ENCODE data around the gene HOXA7. TPM values are rescaled to one million over a fixed set of nuclear protein-coding genes. Genes with fewer than 3 reads are reported as not detected.

Gene HOXA7
- total and polyA plus RNA-seq, 8 donors = 0.06 to 0.49 (median 0.17) TPM; not detected in 3

- Histone ChIP-seq H3K27ac (no peak overlapping the region), H3K27me3 (peaks cover 0 to 55% (median 5%) of the 10 kb centered on the region in 4 donors), H3K4me3 (no peak overlapping the region), H3K4me1 (no peaks in the 10 kb centered on the region), H3K9me3 (no peaks in the 10 kb centered on the region), H3K36me3 (no peaks in the 10 kb centered on the region)
- 13 to 14% methylated on average over 4 of the region's 4 CpGs for WGBS, 2 donors
- intact Hi-C loops (cut with DNase I) = no loop called here
- FAIRE-seq (no peak), DNase-seq (no peak), ATAC-seq (no peak)
- TF ChIP-seq CTCF (IDR thresholded peaks at IDR 0.05) = no peak
These were observed 44.7 kb downstream of the HOXA7 start for GRCh38 chr7:27111751-27112277.

DNA sequence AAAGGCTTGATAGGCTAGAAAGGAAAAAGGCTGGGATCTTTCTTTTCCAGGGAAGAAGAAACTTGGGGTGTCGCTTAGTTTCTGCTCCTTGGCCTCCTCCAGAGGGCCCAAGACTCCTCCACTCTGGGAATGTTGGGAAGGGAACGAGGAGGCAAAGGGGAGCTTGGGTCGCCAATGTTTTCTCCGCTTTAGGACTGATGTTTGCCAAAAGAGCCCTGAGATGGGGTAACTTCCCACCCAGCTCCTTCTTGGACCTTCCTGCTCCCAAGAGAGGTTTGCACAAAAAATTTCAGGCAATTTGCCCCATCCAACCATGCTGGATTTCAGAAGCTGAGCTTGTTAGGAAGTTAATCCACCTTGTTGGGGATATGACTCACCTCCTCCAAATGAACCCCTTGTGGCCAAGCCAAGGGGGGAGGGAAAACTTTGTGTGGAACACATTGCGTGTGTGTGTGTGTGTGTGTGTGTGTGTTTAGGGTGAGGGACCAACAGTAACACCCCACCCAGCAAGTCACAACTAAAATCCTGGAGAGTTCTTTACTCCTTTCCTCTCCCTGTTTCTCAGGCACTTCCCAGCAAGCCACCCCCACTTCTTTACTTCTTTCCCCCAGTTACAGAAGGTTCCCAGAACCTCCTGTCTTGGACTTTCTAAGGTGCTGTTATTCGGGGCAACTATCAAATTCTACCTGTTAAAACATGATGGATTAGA lies 45.3 kb downstream of the HOXA7 start:
- H3K36me3 ChIP-seq = no peaks in the 10 kb centered on the region
- H3K4me1 ChIP-seq = no peaks in the 10 kb centered on the region
- peak overlapping the region in 1 of 4 donors; percentile 18 for H3K27ac ChIP-seq
- FAIRE-seq = no peak
- no peak for TF ChIP-seq CTCF (IDR thresholded peaks at IDR 0.05)
- no peak for DNase-seq
- H3K9me3 ChIP-seq = no peaks in the 10 kb centered on the region
- H3K27me3 ChIP-seq = peaks cover 0 to 60% (median 6%) of the 10 kb centered on the region in 4 donors
- WGBS, 2 donors = 15 to 29% methylated on average over 5 to 6 of the region's 6 CpGs
- intact Hi-C loops (cut with DNase I) = no loop called here
- H3K4me3 ChIP-seq = no peak overlapping the region
- peak in 2 of 4 donors; percentile 4 to 24 for ATAC-seq

- FAIRE-seq = no peak
- intact Hi-C loops (cut with DNase I) = no loop called here
- peak in 3 of 4 donors; percentile 10 to 34 (median 17) for ATAC-seq
- TF ChIP-seq CTCF (IDR thresholded peaks at IDR 0.05) = no peak
- 15 to 25% methylated on average over 61 to 66 of the region's 66 CpGs for WGBS, 2 donors
- peaks cover 0 to 62% (median 4%) of the 10 kb centered on the region in 4 donors for H3K27me3 ChIP-seq
- peak overlapping the region in 1 of 4 donors; percentile 18 for H3K27ac ChIP-seq
- H3K4me3 ChIP-seq = no peak overlapping the region
- no peaks in the 10 kb centered on the region for H3K4me1 ChIP-seq
- H3K36me3 ChIP-seq = no peaks in the 10 kb centered on the region
- H3K9me3 ChIP-seq = no peaks in the 10 kb centered on the region
- DNase-seq = peak in 1 of 6 donors; percentile 60
These were observed 46.1 kb downstream of the HOXA7 start for GRCh38 chr7:27110186-27111031.

GRCh38 chr7:27109466-27110185 lies 46.8 kb downstream of the HOXA7 start:
- intact Hi-C loops (cut with DNase I) = no loop called here
- Histone ChIP-seq H3K36me3 (no peaks in the 10 kb centered on the region), H3K9me3 (no peaks in the 10 kb centered on the region), H3K27ac (no peak overlapping the region), H3K4me1 (no peaks in the 10 kb centered on the region), H3K4me3 (no peak overlapping the region), H3K27me3 (peaks cover 0 to 61% (median 4%) of the 10 kb centered on the region in 4 donors)
- FAIRE-seq (no peak), DNase-seq (no peak), ATAC-seq (no peak)
- no peak for TF ChIP-seq CTCF (IDR thresholded peaks at IDR 0.05)
- 70 to 78% methylated on average over 4 of the region's 4 CpGs for WGBS, 2 donors
